ENCODE measurements around the gene MAP3K5. TPM values are rescaled to one million over a fixed set of nuclear protein-coding genes. Genes with fewer than 3 reads are reported as not detected.

MAP3K5 gene
- 17.0 and 33.7 TPM in 2 replicates for total RNA-seq (2011; cell fraction: chromatin; rRNA removed; ENCODE audit: low replicate concordance)
- 7.8 and 10.1 TPM in 2 replicates for total RNA-seq (2011; cell fraction: nucleolus; rRNA removed)
- total RNA-seq (2011; cell fraction: nucleoplasm; rRNA removed), result 10.5 and 10.6 TPM in 2 replicates
- 10.4 and 11.6 TPM in 2 replicates for total RNA-seq (2014; rRNA removed)
- 12.7 and 15.3 TPM in 2 replicates for total RNA-seq (2014; rRNA removed; fragmentation: Illumina TruSeq; extraction: Trizol)
- 9.2 and 9.9 TPM in 2 replicates for total RNA-seq (2015; rRNA removed; fragmentation: Illumina TruSeq; extraction: Trizol)
- total RNA-seq (2021), result 11.7 and 13.0 TPM in 2 replicates
- polyA plus RNA-seq (2011; rRNA removed), result 7.9 and 9.1 TPM in 2 replicates
- 2.1 and 3.6 TPM in 2 replicates for polyA plus RNA-seq (2011; cell fraction: cytosol; rRNA removed)
- 6.2 and 8.7 TPM in 2 replicates for polyA plus RNA-seq (2011; cell fraction: nucleus; rRNA removed)
- 6.6 and 6.7 TPM in 2 replicates for polyA plus RNA-seq (2012)
- polyA plus RNA-seq (2014; fragmentation: Illumina TruSeq; extraction: Trizol), result 8.6 and 10.4 TPM in 2 replicates
- polyA plus RNA-seq (2014; fragmentation: Nextera tagmentation; extraction: Ambion mirVana), result 1 to 10 TPM; 2.2 to 3.3 TPM
- 6.9 and 7.3 TPM in 2 replicates for polyA plus RNA-seq (2014; rRNA removed)
- 13.9 and 23.8 TPM in 2 replicates for polyA minus RNA-seq (2011; rRNA and poly(A)+ RNA removed)
- 5.1 and 5.8 TPM in 2 replicates for polyA minus RNA-seq (2011; cell fraction: cytosol; rRNA and poly(A)+ RNA removed)
- 9.0 and 19.5 TPM in 2 replicates for polyA minus RNA-seq (2011; cell fraction: nucleus; rRNA and poly(A)+ RNA removed)
- percentile 75 among the genes with signal in this experiment for Bru-seq, nascent RNA
- BruChase-seq, experiment 1, labeled RNA remaining after a 2-hour chase, result percentile 77 among the genes with signal in this experiment
- BruChase-seq, experiment 2, labeled RNA remaining after a 6-hour chase, result percentile 74 among the genes with signal in this experiment
- long read RNA-seq, experiment 1, full-length matches to known transcripts, result 20 of 62 reads
- long read RNA-seq, experiment 1, partial matches to known transcripts, result 20 of 62 reads
- long read RNA-seq, experiment 1, other reads (novel, unspliced or antisense), result 22 of 62 reads
- long read RNA-seq, experiment 2, partial matches to known transcripts, result 2 of 7 reads
- long read RNA-seq, experiment 2, other reads (novel, unspliced or antisense), result 5 of 7 reads
- long read RNA-seq, experiment 3, result 0 reads

DNA sequence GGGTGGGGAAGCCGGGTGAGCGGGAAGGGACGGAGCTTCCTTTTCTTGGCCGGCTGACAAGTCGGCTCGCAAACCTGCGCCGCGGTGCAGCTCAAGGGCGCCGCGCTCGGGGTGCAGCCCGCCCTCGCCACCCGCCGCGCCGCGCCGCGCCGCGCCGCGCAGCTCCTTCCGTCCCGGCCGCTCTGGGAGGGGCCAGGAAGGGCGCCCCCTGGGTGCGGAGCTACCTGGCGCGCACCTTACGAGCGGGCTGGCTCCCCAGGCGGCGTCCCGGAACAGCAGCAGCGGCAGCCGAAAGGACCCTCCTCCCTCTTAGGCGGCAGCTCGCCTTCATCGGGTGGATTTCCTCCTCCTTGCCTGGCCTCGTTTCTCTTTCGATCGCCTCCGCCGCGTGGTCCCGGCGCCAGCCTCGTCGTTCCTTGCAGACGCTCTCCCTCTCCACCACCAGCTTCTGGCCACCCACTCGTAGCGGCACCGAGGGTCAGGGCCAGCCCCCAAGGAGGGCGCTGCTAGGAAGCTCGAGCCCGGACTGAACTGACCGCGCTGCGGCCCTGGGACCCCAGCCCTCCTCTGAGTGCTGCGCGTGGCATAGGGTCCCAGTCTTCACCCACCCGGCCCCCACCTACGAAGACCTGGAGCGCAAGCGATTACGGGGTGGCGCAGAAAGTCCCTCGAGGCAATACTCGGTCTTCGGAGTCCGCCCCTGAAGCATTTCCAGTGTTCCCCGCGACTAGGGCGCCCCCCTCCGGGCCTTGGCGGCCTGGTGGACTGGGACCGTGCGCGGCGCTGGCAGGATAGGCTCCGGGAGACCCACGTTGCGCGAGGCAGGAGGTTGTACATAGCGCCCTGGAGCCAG lies at the start of gene MAP3K5:
TSS of gene MAP3K5 (minus strand) at position 68 of the 853 bp plus-strand sequence. CDS start 320 bp downstream, outside the sequence.
- WGBS (ENCODE audit: insufficient coverage, low coverage, missing lambda C conversion rate), result 6% methylated on average over 63 of the region's 89 CpGs
- Histone ChIP-seq H4K20me1 (replicated peaks; ENCODE audit: control insufficient read depth, insufficient read depth, low read length) (no peaks in the 10 kb centered on the region), H3K36me3 (ENCODE audit: control insufficient read depth, insufficient read depth, low read length) (0 out of 3 replicates have a peak, but pooled peaks cover 3% of the 10 kb centered on the region), H2AFZ (ENCODE audit: low read depth, low read length) (peak within 1 kb of the TSS; percentile 96), H3K9ac (ENCODE audit: insufficient read depth in 1 of 2, low read depth in 2 of 2, low read length in 2 of 2) (peak within 1 kb of the TSS; percentile 83 to 92), H3K4me1 (replicated peaks in 1 of 2; ENCODE audit: control insufficient read depth in 2 of 2, insufficient read depth in 2 of 2, low read length in 2 of 2) (peaks cover 11 to 21% of the 10 kb centered on the region in 2 experiments; a peak in 4 of 5 replicates), H3K4me3 (peak within 1 kb of the TSS; percentile 63), H3K9me1 (ENCODE audit: control insufficient read depth, insufficient read depth, low read length) (no peaks in the 10 kb centered on the region), H3K9me3 (replicated peaks; ENCODE audit: control insufficient read depth, insufficient read depth, low read depth, low read length) (no peaks in the 10 kb centered on the region), H3K27ac (ENCODE audit: extremely low read depth, low read depth, low read length) (peak within 1 kb of the TSS; percentile 86), H3K79me2 (ENCODE audit: control insufficient read depth, insufficient read depth, low read length) (peaks cover 46% of the 10 kb centered on the region), H3K27me3 (ENCODE audit: control insufficient read depth in 2 of 2, insufficient read depth in 2 of 2, low read length in 2 of 2) (no peaks in the 10 kb centered on the region), H3K4me2 (ENCODE audit: insufficient read depth, low read length) (peak within 1 kb of the TSS; percentile 89)
- TSS peak; percentile 78 for BruUV-seq (replicated peaks)
- ATAC-seq (peak; percentile 90), FAIRE-seq (no peak), DNase-seq (ENCODE audit: extremely low read depth in 1 of 4, low spot score in 3 of 4) (peak; percentile 80 to 95 (median 83))
- ChIA-PET POLR2A (interaction anchor here (0.7 to 2.0 kb wide), 17 partner anchors 9 to 372 kb away, joined by 3 to 13 read pairs (median 5); no protein-coding TSS in a partner anchor), CTCF (ENCODE audit: low intra/inter-chr PET ratio) (interaction anchor here (0.6 to 5.5 kb wide), 14 partner anchors 138 to 452 kb away, joined by 3 to 89 read pairs (median 4); partner anchors contain the start of gene MAP7)
- in situ Hi-C loops (cut with MboI) (loop anchor here (5.0 kb wide), 1 partner anchor 150 kb away; no protein-coding TSS in a partner anchor), intact Hi-C loops (cut with micrococcal nuclease) (loop anchor here (1.0 to 5.0 kb wide), 4 partner anchors 148 to 495 kb away; no protein-coding TSS in a partner anchor)
- TF ChIP-seq KAT7 (CRISPR knock-in tag; IDR thresholded peaks at IDR 0.05; ENCODE audit: borderline replicate concordance) (peak; percentile 5; the same call in 1 of the 2 replicates), SMAD2 (IDR thresholded peaks at IDR 0.05; ENCODE audit: low read depth, low read length) (no peak), SIN3B (IDR thresholded peaks at IDR 0.05; ENCODE audit: low read depth) (peak; percentile 58; the same call in 1 of the 2 replicates), TRIM24 (IDR thresholded peaks at IDR 0.05) (peak in 1 of 2 experiments; percentile 41; a peak in 1 of 4 replicates), ERF (CRISPR knock-in tag; IDR thresholded peaks at IDR 0.05) (no peak)
- TF ChIP-seq, protein P1, sequence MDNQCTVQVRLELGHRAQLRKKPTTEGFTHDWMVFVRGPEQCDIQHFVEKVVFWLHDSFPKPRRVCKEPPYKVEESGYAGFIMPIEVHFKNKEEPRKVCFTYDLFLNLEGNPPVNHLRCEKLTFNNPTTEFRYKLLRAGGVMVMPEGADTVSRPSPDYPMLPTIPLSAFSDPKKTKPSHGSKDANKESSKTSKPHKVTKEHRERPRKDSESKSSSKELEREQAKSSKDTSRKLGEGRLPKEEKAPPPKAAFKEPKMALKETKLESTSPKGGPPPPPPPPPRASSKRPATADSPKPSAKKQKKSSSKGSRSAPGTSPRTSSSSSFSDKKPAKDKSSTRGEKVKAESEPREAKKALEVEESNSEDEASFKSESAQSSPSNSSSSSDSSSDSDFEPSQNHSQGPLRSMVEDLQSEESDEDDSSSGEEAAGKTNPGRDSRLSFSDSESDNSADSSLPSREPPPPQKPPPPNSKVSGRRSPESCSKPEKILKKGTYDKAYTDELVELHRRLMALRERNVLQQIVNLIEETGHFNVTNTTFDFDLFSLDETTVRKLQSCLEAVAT (IDR thresholded peaks at IDR 0.05), result 0 out of 4 replicates have a peak, but pooled peaks of 1 of the 2 experiments have one; percentile 31
- TF ChIP-seq, protein P2, sequence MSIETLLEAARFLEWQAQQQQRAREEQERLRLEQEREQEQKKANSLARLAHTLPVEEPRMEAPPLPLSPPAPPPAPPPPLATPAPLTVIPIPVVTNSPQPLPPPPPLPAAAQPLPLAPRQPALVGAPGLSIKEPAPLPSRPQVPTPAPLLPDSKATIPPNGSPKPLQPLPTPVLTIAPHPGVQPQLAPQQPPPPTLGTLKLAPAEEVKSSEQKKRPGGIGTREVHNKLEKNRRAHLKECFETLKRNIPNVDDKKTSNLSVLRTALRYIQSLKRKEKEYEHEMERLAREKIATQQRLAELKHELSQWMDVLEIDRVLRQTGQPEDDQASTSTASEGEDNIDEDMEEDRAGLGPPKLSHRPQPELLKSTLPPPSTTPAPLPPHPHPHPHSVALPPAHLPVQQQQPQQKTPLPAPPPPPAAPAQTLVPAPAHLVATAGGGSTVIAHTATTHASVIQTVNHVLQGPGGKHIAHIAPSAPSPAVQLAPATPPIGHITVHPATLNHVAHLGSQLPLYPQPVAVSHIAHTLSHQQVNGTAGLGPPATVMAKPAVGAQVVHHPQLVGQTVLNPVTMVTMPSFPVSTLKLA (conservative IDR thresholded peaks at IDR 0.05), result peak; percentile 62 to 78
